ENCODE results near the gene RNU2-63P.
"Not testable (repeated sequence)": the region's sequence is repeated elsewhere in the genome, so short reads cannot be mapped to it uniquely, and the experiment has no call there.

RNU2-63P gene

GRCh38 chr2:88027697-88028389 is 11.5 kb upstream of the RNU2-63P start:
- no peak for DNase-seq

GRCh38 chr2:88024509-88024908 is 8.2 kb upstream of the RNU2-63P start:
- DNase-seq = no peak

- no peak for DNase-seq
Observed at GRCh38 chr2:88022669-88022921, 6.2 kb upstream of the RNU2-63P start.

- DNase-seq = no peak
Observed at GRCh38 chr2:88019985-88020384, 3.6 kb upstream of the RNU2-63P start.

- no peak for DNase-seq
Observed at GRCh38 chr2:88018909-88019308, 2.6 kb upstream of the RNU2-63P start.

GRCh38 chr2:88018077-88018805 is 1.9 kb upstream of the RNU2-63P start:
- not testable (repeated sequence) for DNase-seq

GRCh38 chr2:88017780-88018038 is 1.4 kb upstream of the RNU2-63P start:
- DNase-seq = not testable (repeated sequence)

GRCh38 chr2:88016960-88017779 is 823 bp upstream of the RNU2-63P start:
- DNase-seq = peak; percentile 74

- DNase-seq = no peak
Observed at GRCh38 chr2:88011011-88011410, 5.3 kb downstream of the RNU2-63P start.

- no peak for DNase-seq
Observed at GRCh38 chr2:88010136-88010535, 6.2 kb downstream of the RNU2-63P start.

- DNase-seq = no peak
Observed at GRCh38 chr2:88006912-88007439, 9.4 kb downstream of the RNU2-63P start.

GRCh38 chr2:88005776-88006175 is 10.6 kb downstream of the RNU2-63P start:
- no peak for DNase-seq

- DNase-seq = no peak
Observed at GRCh38 chr2:88003074-88003755, 13.1 kb downstream of the RNU2-63P start.

GRCh38 chr2:88002359-88002707 is 14.0 kb downstream of the RNU2-63P start:
- no peak for DNase-seq

- not testable (repeated sequence) for DNase-seq
Observed at GRCh38 chr2:88000474-88000873, 15.9 kb downstream of the RNU2-63P start.

GRCh38 chr2:87996570-87996969 is 19.8 kb downstream of the RNU2-63P start:
- no peak for DNase-seq

GRCh38 chr2:87995756-87996155 is 20.6 kb downstream of the RNU2-63P start:
- DNase-seq = no peak

GRCh38 chr2:87994304-87994850 is 22.0 kb downstream of the RNU2-63P start:
- not testable (repeated sequence) for DNase-seq

GRCh38 chr2:87992569-87992968 is 23.8 kb downstream of the RNU2-63P start:
- not testable (repeated sequence) for DNase-seq

- DNase-seq = not testable (repeated sequence)
Observed at GRCh38 chr2:87987473-87987872, 28.9 kb downstream of the RNU2-63P start.

GRCh38 chr2:87985902-87986301 is 30.4 kb downstream of the RNU2-63P start:
- not testable (repeated sequence) for DNase-seq

GRCh38 chr2:87981182-87981581 is 35.2 kb downstream of the RNU2-63P start:
- DNase-seq = not testable (repeated sequence)

- not testable (repeated sequence) for DNase-seq
Observed at GRCh38 chr2:87972385-87972784, 44.0 kb downstream of the RNU2-63P start.
